NK-92 (cell line): ENCODE results near the gene HOXD12.

Experiments used
- DNase-seq: peaks from one replicate; lab custom pipeline; 2025; ENCODE audit not compliant: unreplicated experiment; lab: John Stamatoyannopoulos, UW

Gene HOXD12

GRCh38 chr2:176080540-176081375, 18.8 kb upstream of the HOXD12 start:
- no peak for DNase-seq

- no peak for DNase-seq
These were observed 18.2 kb upstream of the HOXD12 start for GRCh38 chr2:176081376-176081836.

- no peak for DNase-seq
These were observed 17.6 kb upstream of the HOXD12 start for GRCh38 chr2:176081837-176082524.

GRCh38 chr2:176082525-176082823, 17.1 kb upstream of the HOXD12 start:
- DNase-seq, result no peak

GRCh38 chr2:176082824-176083751, 16.5 kb upstream of the HOXD12 start:
- no peak for DNase-seq

GRCh38 chr2:176083796-176084261, 15.8 kb upstream of the HOXD12 start, which contains the start of gene EVX2:
Gene EVX2, minus strand, starts transcription at chr2:176083962. Its CDS starts 186 bp downstream, at chr2:176083776.
- DNase-seq, result no peak

GRCh38 chr2:176084611-176085119, 14.9 kb upstream of the HOXD12 start:
- no peak for DNase-seq

- no peak for DNase-seq
These were observed 14.3 kb upstream of the HOXD12 start for GRCh38 chr2:176085120-176085788.

- DNase-seq, result no peak
These were observed 13.5 kb upstream of the HOXD12 start for GRCh38 chr2:176085861-176086771.

- DNase-seq, result no peak
These were observed 12.1 kb upstream of the HOXD12 start for GRCh38 chr2:176087330-176088047.

GRCh38 chr2:176088048-176088936, 11.3 kb upstream of the HOXD12 start:
- DNase-seq, result no peak

GRCh38 chr2:176088937-176089842, 10.4 kb upstream of the HOXD12 start:
- no peak for DNase-seq

- no peak for DNase-seq
These were observed 9.7 kb upstream of the HOXD12 start for GRCh38 chr2:176089843-176090395.

GRCh38 chr2:176090862-176091261, 8.7 kb upstream of the HOXD12 start:
- DNase-seq, result no peak

- no peak for DNase-seq
These were observed 8.0 kb upstream of the HOXD12 start for GRCh38 chr2:176091329-176092258.
